Measurements from ENCODE around the gene GRID1.

Gene GRID1

GRCh38 chr10:86229811-86230556 lies 136.6 kb downstream of the GRID1 start:
- DNase-seq (ENCODE audit: low read depth): no peak

- DNase-seq (ENCODE audit: low read depth): no peak
Measured at GRCh38 chr10:86229376-86229775, 137.2 kb downstream of the GRID1 start.

- DNase-seq (ENCODE audit: low read depth): no peak
Measured at GRCh38 chr10:86227501-86228258, 138.9 kb downstream of the GRID1 start.

- no peak for DNase-seq (ENCODE audit: low read depth)
Measured at GRCh38 chr10:86226781-86227201, 139.8 kb downstream of the GRID1 start.

GRCh38 chr10:86226016-86226415 lies 140.6 kb downstream of the GRID1 start:
- DNase-seq (ENCODE audit: low read depth): no peak

- DNase-seq (ENCODE audit: low read depth): peak; percentile 68
Measured at GRCh38 chr10:86225103-86225782, 141.4 kb downstream of the GRID1 start.

- no peak for DNase-seq (ENCODE audit: low read depth)
Measured at GRCh38 chr10:86224354-86225102, 142.1 kb downstream of the GRID1 start.

- DNase-seq (ENCODE audit: low read depth): no peak
Measured at GRCh38 chr10:86223256-86223655, 143.3 kb downstream of the GRID1 start.

- DNase-seq (ENCODE audit: low read depth): no peak
Measured at GRCh38 chr10:86222687-86223086, 143.9 kb downstream of the GRID1 start.

GRCh38 chr10:86222336-86222650 lies 144.3 kb downstream of the GRID1 start:
- DNase-seq (ENCODE audit: low read depth): no peak

- DNase-seq (ENCODE audit: low read depth): no peak
Measured at GRCh38 chr10:86221442-86222335, 144.9 kb downstream of the GRID1 start.

GRCh38 chr10:86220626-86221025 lies 146.0 kb downstream of the GRID1 start:
- DNase-seq (ENCODE audit: low read depth): no peak

- no peak for DNase-seq (ENCODE audit: low read depth)
Measured at GRCh38 chr10:86219271-86219670, 147.3 kb downstream of the GRID1 start.

GRCh38 chr10:86218842-86219241 lies 147.8 kb downstream of the GRID1 start:
- no peak for DNase-seq (ENCODE audit: low read depth)

GRCh38 chr10:86218160-86218559 lies 148.4 kb downstream of the GRID1 start:
- no peak for DNase-seq (ENCODE audit: low read depth)

- DNase-seq (ENCODE audit: low read depth): no peak
Measured at GRCh38 chr10:86217371-86218080, 149.1 kb downstream of the GRID1 start.

GRCh38 chr10:86216886-86217285 lies 149.7 kb downstream of the GRID1 start:
- DNase-seq (ENCODE audit: low read depth): no peak

- DNase-seq (ENCODE audit: low read depth): no peak
Measured at GRCh38 chr10:86215712-86216111, 150.9 kb downstream of the GRID1 start.

GRCh38 chr10:86215046-86215445 lies 151.5 kb downstream of the GRID1 start:
- DNase-seq (ENCODE audit: low read depth): no peak

GRCh38 chr10:86213148-86213547 lies 153.4 kb downstream of the GRID1 start:
- no peak for DNase-seq (ENCODE audit: low read depth)

- no peak for DNase-seq (ENCODE audit: low read depth)
Measured at GRCh38 chr10:86212391-86212700, 154.2 kb downstream of the GRID1 start.

Data from stromal cell of bone marrow (primary cell).